Measurements from ENCODE around the gene TEX29.

- no peak for TF ChIP-seq ZNF175 (CRISPR knock-in tag; IDR thresholded peaks at IDR 0.05; ENCODE audit: low read depth)
- no peak for TF ChIP-seq CBX3 (IDR thresholded peaks at IDR 0.05; ENCODE audit: borderline replicate concordance in 1 of 2, low read length in 2 of 2)
- TF ChIP-seq RFX5 (IDR thresholded peaks at IDR 0.05; ENCODE audit: low read depth, low read length): no peak
- no peak for TF ChIP-seq MAZ (CRISPR knock-in tag; conservative IDR thresholded peaks at IDR 0.05 in 1 of 2, IDR thresholded peaks at IDR 0.05 in 1 of 2)
- no peak for TF ChIP-seq CTCF (IDR thresholded peaks at IDR 0.05 in 2 of 3, conservative IDR thresholded peaks at IDR 0.05 in 1 of 3; ENCODE audit: insufficient read depth in 2 of 3, low read depth in 1 of 3, low read length in 3 of 3)
- TF ChIP-seq ZBTB5 (IDR thresholded peaks at IDR 0.05): no peak
- TF ChIP-seq REST (IDR thresholded peaks at IDR 0.05; ENCODE audit: borderline replicate concordance): no peak
- no peak for TF ChIP-seq REST (CRISPR knock-in tag; IDR thresholded peaks at IDR 0.05; ENCODE audit: low read depth)
- TF ChIP-seq ZFP36 (IDR thresholded peaks at IDR 0.05; ENCODE audit: low read depth, low read length, partially characterized antibody): no peak
- no peak for TF ChIP-seq NR2C2 (CRISPR knock-in tag; IDR thresholded peaks at IDR 0.05)
- TF ChIP-seq NR2C2 (tag; IDR thresholded peaks at IDR 0.05): no peak
- no peak for TF ChIP-seq ZFX (CRISPR knock-in tag; IDR thresholded peaks at IDR 0.05)
Measured at GRCh38 chr13:111392486-111392885, 72.0 kb downstream of the TEX29 start.

Data from K562 (cell line).